Inferior parietal cortex (tissue), 1 donor: ENCODE data around the gene EXOSC10.
"Not testable (repeated sequence)": the region's sequence is repeated elsewhere in the genome, so short reads cannot be mapped to it uniquely, and the experiment has no call there.

Experiments used
- DNase-seq: peaks from one replicate; pipeline ENCODE4 v3.0.0-alpha.2; 2016; ENCODE audit errors: extremely low spot score

Gene EXOSC10

GRCh38 chr1:11109047-11109760, 9.5 kb upstream of the EXOSC10 start:
- peak; percentile 20 for DNase-seq

- no peak for DNase-seq
These were observed 7.9 kb upstream of the EXOSC10 start for GRCh38 chr1:11107599-11107998.

GRCh38 chr1:11105586-11105985, 5.9 kb upstream of the EXOSC10 start:
- DNase-seq = no peak

GRCh38 chr1:11101347-11101746, 1.7 kb upstream of the EXOSC10 start:
- DNase-seq = no peak

GRCh38 chr1:11100806-11101205, 1.1 kb upstream of the EXOSC10 start:
- DNase-seq = not testable (repeated sequence)

- DNase-seq = no peak
These were observed 452 bp upstream of the EXOSC10 start for GRCh38 chr1:11100149-11100493.

- DNase-seq = no peak
These were observed 749 bp downstream of the EXOSC10 start for GRCh38 chr1:11098931-11099309.

- DNase-seq = not testable (repeated sequence)
These were observed 15.9 kb downstream of the EXOSC10 start for GRCh38 chr1:11083784-11084183.

- no peak for DNase-seq
These were observed 18.7 kb downstream of the EXOSC10 start for GRCh38 chr1:11080931-11081330.

GRCh38 chr1:11078631-11079030, 21.0 kb downstream of the EXOSC10 start:
- no peak for DNase-seq

- DNase-seq = not testable (repeated sequence)
These were observed 26.3 kb downstream of the EXOSC10 start for GRCh38 chr1:11073398-11073797.

GRCh38 chr1:11072216-11072917, 27.3 kb downstream of the EXOSC10 start:
- no peak for DNase-seq

GRCh38 chr1:11071463-11072215, 28.0 kb downstream of the EXOSC10 start:
- no peak for DNase-seq

- no peak for DNase-seq
These were observed 28.8 kb downstream of the EXOSC10 start for GRCh38 chr1:11070876-11071275.

GRCh38 chr1:11068600-11069473, 30.8 kb downstream of the EXOSC10 start:
- no peak for DNase-seq

GRCh38 chr1:11067716-11068599, 31.7 kb downstream of the EXOSC10 start:
- DNase-seq = no peak

GRCh38 chr1:11065796-11066195, 33.9 kb downstream of the EXOSC10 start:
- DNase-seq = no peak

GRCh38 chr1:11064942-11065341, 34.7 kb downstream of the EXOSC10 start:
- DNase-seq = no peak

GRCh38 chr1:11063937-11064537, 35.6 kb downstream of the EXOSC10 start:
- not testable (repeated sequence) for DNase-seq

GRCh38 chr1:11062965-11063401, 36.7 kb downstream of the EXOSC10 start:
- peak; percentile 40 for DNase-seq
